ENCODE data around the gene GARNL3. TPM values are rescaled to one million over a fixed set of nuclear protein-coding genes. Genes with fewer than 3 reads are reported as not detected.

The GARNL3 gene
- total and polyA plus RNA-seq, 2 experiments from 2014 or later: 8.7 to 21.9 TPM

DNA sequence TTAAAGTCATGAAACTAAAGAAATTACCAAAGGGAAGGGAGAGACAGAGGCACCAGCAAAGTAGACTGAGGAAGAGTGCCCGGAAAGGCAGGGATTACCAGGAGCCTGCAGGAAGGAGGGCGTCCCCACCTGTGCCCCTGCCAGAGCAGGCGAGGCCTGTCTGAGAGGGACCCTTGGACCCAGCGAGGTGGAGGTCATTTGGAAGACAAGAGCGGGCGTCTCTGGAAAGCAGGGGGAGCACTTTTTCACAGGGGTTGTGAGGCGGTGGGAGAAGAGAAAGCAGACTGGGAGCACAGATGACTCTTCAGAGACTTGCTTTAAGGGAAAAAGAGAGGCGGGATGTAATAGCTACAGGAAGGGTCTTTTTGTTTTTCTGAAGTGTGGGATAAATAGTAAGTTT lies 104.9 kb downstream of the GARNL3 start:
- DNase-seq (ENCODE audit: low spot score) (no peak), ATAC-seq (peak; percentile 71)
- Histone ChIP-seq H3K4me3 (no peak overlapping the region), H3K36me3 (ENCODE audit: insufficient read depth) (no peaks in the 10 kb centered on the region), H3K4me2 (no peak overlapping the region), H3K27ac (ENCODE audit: low read depth) (no peak overlapping the region), H3K9me2 (ENCODE audit: insufficient read depth) (no peaks in the 10 kb centered on the region), H3K79me2 (replicated peaks; ENCODE audit: insufficient read depth) (no peaks in the 10 kb centered on the region), H3K27me3 (ENCODE audit: insufficient read depth) (no peaks in the 10 kb centered on the region), H2AFZ (no peak overlapping the region), H4K20me1 (replicated peaks; ENCODE audit: insufficient read depth) (no peaks in the 10 kb centered on the region), H3F3A (replicated peaks; ENCODE audit: low read depth) (no peaks in the 10 kb centered on the region), H3K4me1 (ENCODE audit: insufficient read depth) (peaks cover 14% of the 10 kb centered on the region; the same call in 1 of the 2 replicates)
- no peak overlapping the region; the same call in 2 of the 3 replicates for H3K4me3 Mint-ChIP-seq
- H3K9me3 Mint-ChIP-seq: no peaks in the 10 kb centered on the region
- peaks cover 3% of the 10 kb centered on the region for H3K27me3 Mint-ChIP-seq (ENCODE audit: insufficient read depth, low read depth, poor library complexity)
- H3K36me3 Mint-ChIP-seq (ENCODE audit: low read depth): no peaks in the 10 kb centered on the region
- peaks cover 23% of the 10 kb centered on the region for H3K4me1 Mint-ChIP-seq
- TF ChIP-seq CREB1 (CRISPR knock-in tag; IDR thresholded peaks at IDR 0.05; ENCODE audit: low read depth): no peak
- TF ChIP-seq, protein P1, sequence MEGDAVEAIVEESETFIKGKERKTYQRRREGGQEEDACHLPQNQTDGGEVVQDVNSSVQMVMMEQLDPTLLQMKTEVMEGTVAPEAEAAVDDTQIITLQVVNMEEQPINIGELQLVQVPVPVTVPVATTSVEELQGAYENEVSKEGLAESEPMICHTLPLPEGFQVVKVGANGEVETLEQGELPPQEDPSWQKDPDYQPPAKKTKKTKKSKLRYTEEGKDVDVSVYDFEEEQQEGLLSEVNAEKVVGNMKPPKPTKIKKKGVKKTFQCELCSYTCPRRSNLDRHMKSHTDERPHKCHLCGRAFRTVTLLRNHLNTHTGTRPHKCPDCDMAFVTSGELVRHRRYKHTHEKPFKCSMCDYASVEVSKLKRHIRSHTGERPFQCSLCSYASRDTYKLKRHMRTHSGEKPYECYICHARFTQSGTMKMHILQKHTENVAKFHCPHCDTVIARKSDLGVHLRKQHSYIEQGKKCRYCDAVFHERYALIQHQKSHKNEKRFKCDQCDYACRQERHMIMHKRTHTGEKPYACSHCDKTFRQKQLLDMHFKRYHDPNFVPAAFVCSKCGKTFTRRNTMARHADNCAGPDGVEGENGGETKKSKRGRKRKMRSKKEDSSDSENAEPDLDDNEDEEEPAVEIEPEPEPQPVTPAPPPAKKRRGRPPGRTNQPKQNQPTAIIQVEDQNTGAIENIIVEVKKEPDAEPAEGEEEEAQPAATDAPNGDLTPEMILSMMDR (conservative IDR thresholded peaks at IDR 0.05; ENCODE audit: low read depth in 2 of 2): peak in 1 of 2 experiments; percentile 12; a peak in 1 of 4 replicates
- H3K27ac Mint-ChIP-seq: peak overlapping the region; percentile 47

DNA sequence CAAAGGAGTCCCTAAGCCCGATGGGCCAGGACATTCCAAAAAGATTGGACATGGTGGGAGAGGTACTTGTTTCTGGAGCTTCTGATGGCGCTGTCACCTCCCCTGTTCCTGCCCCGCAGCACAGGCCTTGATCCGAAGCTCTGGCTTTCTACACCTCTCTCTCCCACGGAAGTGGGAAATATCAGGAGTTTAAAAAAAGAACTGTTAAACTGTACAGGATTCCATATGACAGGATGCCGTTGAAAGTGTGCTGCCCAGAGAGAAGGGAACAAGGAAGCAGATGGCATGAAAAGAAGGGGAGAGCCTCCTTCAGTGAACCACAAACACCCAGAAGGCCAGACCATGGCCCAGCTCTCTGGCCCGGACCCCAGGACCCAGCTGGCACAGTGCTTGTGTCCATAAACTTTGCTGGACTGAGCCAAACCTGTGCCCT lies 105.6 kb downstream of the GARNL3 start:
- H3K4me2 ChIP-seq: no peak overlapping the region
- no peak overlapping the region for H3K27ac ChIP-seq (ENCODE audit: low read depth)
- H3K27me3 ChIP-seq (ENCODE audit: insufficient read depth): no peaks in the 10 kb centered on the region
- Mint-ChIP-seq H3K4me3 (no peak overlapping the region), H3K27ac (no peak overlapping the region), H3K27me3 (ENCODE audit: insufficient read depth, low read depth, poor library complexity) (peaks cover 3% of the 10 kb centered on the region), H3K4me1 (peaks cover 23% of the 10 kb centered on the region), H3K36me3 (ENCODE audit: low read depth) (no peaks in the 10 kb centered on the region), H3K9me3 (no peaks in the 10 kb centered on the region)
- no peaks in the 10 kb centered on the region for H3K79me2 ChIP-seq (replicated peaks; ENCODE audit: insufficient read depth)
- ATAC-seq: no peak
- H4K20me1 ChIP-seq (replicated peaks; ENCODE audit: insufficient read depth): no peaks in the 10 kb centered on the region
- H2AFZ ChIP-seq: no peak overlapping the region
- no peaks in the 10 kb centered on the region for H3F3A ChIP-seq (replicated peaks; ENCODE audit: low read depth)
- H3K9me2 ChIP-seq (ENCODE audit: insufficient read depth): no peaks in the 10 kb centered on the region
- no peaks in the 10 kb centered on the region for H3K36me3 ChIP-seq (ENCODE audit: insufficient read depth)
- DNase-seq (ENCODE audit: low spot score): no peak
- H3K4me1 ChIP-seq (ENCODE audit: insufficient read depth): peaks cover 14% of the 10 kb centered on the region; the same call in 1 of the 2 replicates
- no peak overlapping the region for H3K4me3 ChIP-seq
- TF ChIP-seq CREB1 (CRISPR knock-in tag; IDR thresholded peaks at IDR 0.05; ENCODE audit: low read depth): no peak
- TF ChIP-seq EZH2 (IDR thresholded peaks at IDR 0.05; ENCODE audit: low read depth, unreplicated experiment): no peak
- TF ChIP-seq, protein P2, sequence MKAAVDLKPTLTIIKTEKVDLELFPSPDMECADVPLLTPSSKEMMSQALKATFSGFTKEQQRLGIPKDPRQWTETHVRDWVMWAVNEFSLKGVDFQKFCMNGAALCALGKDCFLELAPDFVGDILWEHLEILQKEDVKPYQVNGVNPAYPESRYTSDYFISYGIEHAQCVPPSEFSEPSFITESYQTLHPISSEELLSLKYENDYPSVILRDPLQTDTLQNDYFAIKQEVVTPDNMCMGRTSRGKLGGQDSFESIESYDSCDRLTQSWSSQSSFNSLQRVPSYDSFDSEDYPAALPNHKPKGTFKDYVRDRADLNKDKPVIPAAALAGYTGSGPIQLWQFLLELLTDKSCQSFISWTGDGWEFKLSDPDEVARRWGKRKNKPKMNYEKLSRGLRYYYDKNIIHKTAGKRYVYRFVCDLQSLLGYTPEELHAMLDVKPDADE (IDR thresholded peaks at IDR 0.05): no peak
- TF ChIP-seq, protein P1 (conservative IDR thresholded peaks at IDR 0.05; ENCODE audit: low read depth in 2 of 2): no peak
- no peak for TF ChIP-seq STAT1 (IDR thresholded peaks at IDR 0.05; ENCODE audit: unreplicated experiment)
